ENCODE data around the gene RAPGEF1.

RAPGEF1 gene

DNA sequence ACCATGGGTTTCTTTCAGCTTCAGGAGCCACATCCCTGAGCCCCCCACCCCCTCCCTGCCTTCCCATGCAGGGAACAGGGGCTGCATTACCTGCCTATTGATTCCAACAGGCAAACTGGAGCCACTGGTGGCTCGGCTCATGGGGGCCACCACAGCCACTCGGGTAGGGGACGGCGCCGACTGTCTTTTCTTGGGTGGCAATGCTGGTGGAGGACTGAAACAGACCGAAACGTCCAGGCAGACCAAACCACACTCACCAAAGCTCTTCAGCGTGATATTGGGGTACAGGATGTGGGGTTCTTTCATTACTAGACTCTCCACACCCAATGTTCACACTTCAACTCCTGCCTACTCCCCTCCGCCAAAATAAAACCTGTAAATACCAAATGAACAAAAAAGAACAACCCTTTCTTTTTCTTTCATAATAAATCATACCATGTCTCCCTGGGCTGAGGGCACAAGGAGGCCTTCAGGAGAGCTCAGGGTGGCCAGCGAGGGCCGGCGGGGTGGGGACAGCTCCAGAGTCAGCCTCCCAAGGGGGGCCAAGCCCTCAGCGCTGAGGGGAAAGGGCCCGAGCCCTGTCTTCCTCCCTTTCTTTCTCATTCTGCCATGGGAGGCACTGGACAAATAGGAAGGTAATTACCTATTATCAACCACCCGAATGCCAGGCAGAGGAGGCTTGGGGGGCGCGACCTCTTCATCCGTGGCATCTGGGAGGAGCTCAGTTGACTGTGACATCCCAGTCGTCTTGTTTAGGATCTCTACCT is 111.2 kb downstream of the RAPGEF1 start:
- no peak for TF ChIP-seq POLR2A (IDR thresholded peaks at IDR 0.05; ENCODE audit: low read depth, low read length)
- DNase-seq (ENCODE audit: insufficient read length, low spot score) (no peak), FAIRE-seq (no peak)

DNA sequence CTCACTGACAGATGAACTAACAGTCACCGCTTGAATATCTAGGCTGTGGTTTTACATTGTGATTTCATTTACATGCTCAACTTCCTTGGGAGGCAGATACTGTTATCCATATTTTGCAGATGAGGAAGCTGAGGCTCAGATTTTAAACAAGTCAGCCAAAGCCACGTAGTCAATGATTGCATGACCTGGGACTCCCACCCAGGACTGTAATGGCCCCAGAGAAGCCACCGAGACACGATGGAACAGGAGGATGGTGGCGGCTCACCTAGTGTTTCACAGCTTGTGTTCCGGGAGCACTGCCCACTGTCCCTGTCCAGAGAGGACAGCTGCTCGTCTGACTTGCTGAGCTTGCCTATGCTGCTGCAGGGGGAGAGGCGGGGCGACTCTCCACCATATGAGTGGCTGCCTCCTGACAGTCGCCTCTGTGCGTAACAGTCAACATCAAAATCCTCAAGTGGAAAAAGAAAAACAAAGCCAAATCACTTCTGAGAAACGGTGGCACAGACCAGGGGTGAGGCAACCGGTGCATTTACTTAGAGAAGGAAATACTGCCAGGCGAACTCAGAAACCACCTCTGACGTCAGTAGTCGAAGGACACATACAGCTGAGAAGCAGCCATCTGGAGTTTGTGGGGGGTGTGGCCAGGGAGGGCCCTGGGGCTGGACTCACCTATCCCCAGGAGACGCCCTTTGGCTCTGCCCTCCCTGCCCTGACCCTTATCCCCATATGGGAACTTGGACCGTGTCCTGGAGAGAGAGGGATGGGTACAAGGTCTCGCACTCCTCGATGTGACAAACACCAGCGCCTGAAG is 112.0 kb downstream of the RAPGEF1 start:
- FAIRE-seq (no peak), DNase-seq (ENCODE audit: insufficient read length, low spot score) (no peak)
- no peak for TF ChIP-seq POLR2A (IDR thresholded peaks at IDR 0.05; ENCODE audit: low read depth, low read length)

DNA sequence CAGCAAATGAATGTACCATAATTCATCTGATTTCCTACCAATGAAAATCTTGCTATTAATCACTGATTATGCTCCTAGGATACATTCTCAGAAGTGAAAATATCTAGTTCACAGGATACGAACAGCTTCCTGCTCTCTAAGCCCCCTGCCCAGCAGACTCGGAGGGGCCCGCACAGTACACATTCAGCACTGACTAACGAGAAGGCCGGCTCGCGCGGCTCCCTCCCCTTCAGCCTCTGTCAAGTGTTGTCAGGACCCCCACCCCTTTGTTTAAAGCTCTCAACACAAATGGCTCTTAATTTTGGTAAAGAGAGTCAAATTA is 112.6 kb downstream of the RAPGEF1 start:
- TF ChIP-seq POLR2A (IDR thresholded peaks at IDR 0.05; ENCODE audit: low read depth, low read length) = no peak
- FAIRE-seq = no peak
- no peak for DNase-seq (ENCODE audit: insufficient read length, low spot score)

DNA sequence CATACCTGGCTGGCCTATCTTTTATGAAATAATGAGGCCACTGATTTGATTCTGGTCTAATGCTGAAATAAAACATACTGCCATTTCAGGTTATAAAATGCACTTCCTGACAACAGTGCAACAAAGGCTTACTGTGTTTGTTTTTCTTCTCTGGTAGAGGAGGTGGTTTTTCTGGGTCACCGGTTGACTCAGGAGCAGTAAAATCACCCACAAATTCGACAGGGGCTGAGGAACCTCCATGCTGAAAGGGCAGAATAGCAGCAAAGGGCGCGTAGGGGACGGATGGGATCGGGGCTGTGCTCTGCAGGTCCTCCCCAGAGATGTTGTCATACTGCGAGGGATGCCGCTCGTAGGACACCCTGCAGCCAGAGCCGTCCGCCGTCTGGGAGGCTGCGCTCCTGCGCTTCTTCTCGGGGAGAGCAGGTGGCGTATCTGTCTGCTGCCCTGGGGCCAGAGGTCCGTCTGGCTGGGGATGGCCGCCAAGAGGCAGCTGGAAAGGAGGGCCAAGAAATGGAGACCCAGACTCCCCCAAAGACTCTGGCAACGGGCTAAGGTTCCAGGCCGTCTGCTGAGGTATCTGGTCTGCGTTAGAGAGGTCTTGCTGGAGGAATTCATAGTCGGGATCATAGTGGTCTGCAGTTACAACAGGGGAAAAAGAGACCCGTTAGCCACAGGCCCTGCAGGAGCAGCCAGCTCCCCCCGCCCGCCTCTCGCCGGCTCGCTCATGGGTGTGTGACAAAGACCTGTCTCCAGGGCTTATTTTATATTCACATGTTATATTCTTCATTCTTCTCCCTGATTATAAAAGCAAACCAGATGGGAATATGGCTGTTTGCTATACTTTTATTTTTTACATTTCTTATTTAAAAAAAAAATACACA is 113.8 kb downstream of the RAPGEF1 start:
- no peak for FAIRE-seq
- no peak for DNase-seq (ENCODE audit: insufficient read length, low spot score)
- TF ChIP-seq POLR2A (IDR thresholded peaks at IDR 0.05; ENCODE audit: low read depth, low read length) = no peak

DNA sequence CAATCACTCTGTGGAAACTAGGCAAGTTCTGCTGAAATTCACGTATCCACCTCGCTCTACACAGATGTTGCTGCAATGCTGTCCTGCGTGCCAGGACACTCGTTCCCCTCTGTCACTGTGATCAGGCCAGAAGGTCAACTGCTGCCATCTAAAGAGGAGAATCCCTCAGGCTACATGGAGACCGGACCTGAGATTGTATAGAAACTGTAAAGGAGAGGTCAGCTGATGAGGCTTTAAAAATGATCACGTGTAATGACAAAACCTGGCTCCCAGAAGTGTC is 114.4 kb downstream of the RAPGEF1 start:
- FAIRE-seq = no peak
- no peak for TF ChIP-seq POLR2A (IDR thresholded peaks at IDR 0.05; ENCODE audit: low read depth, low read length)
- no peak for DNase-seq (ENCODE audit: insufficient read length, low spot score)

DNA sequence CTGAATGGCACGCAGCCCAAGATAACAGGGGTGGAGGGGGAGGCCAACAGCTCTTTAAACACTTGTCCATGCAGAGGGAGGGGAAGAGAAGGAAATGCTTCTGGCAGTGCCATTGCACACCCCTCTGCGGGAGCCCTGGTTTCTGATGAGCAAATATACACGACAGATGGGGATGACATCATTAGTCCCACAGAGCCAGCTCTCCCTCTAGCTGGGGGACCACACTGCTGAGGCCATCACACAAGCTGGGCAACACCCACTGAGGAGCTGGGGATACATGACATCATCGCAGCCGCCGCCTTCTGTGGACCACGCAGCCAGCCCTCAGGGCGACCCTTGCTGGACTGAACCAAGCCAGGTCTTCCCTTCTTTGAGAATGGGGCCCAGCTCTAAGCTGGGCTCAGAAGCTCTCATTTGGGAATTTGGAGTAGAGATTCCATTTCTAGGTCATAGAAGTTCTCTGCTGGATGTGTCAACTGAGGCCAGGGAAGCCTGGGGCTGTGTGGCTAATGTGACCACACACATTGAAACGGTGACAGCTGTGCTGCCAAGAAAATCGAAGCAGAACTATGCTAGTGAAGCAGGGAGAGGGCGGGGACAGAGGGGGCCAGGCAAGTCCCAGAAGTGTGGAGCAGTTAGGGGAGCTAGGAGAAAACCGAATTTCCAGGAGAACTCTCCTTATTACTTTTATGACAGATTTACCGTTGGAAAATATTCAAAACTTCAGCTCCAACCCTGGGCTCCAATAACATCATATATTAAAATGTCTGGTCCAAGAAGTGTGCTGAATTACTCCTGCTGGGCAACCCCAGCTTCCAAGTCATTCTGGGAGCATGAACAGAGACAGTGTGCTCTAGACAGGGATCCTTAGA is 115.0 kb downstream of the RAPGEF1 start:
- FAIRE-seq (no peak), DNase-seq (ENCODE audit: insufficient read length, low spot score) (no peak)
- TF ChIP-seq POLR2A (IDR thresholded peaks at IDR 0.05; ENCODE audit: low read depth, low read length) = no peak

DNA sequence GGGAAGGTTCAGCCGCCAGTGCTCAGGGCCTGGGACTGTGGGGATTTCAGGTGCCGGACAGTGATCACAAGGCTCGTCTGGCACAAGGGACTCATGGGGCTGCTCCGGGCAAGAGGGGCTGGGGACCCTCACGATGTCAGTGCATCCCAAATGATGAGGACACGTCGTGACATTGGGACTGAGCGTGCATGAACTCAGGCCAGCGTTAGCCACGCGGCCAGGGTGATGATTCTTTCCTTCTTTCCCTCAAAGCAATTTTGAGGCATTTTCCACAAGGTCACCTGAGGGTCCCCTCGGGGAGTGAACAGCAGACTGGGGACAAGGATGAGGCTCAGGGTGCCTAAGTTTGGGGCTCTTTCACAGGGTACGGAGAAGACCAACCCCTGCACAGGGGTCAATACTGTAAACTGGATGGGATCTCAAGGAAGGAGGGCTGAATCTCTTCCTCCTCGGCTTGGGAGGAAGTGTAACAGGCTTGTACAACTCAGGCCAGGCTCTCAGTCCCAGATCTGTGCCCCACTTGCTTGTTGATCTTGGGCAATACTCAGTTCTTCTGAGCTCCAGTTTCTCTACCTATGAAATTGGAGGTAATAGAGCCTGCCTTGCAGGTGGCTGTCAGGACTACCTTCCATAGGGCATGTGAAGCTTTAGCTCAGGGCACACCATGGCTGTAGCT is 116.1 kb downstream of the RAPGEF1 start:
- TF ChIP-seq POLR2A (IDR thresholded peaks at IDR 0.05; ENCODE audit: low read depth, low read length) = no peak

DNA sequence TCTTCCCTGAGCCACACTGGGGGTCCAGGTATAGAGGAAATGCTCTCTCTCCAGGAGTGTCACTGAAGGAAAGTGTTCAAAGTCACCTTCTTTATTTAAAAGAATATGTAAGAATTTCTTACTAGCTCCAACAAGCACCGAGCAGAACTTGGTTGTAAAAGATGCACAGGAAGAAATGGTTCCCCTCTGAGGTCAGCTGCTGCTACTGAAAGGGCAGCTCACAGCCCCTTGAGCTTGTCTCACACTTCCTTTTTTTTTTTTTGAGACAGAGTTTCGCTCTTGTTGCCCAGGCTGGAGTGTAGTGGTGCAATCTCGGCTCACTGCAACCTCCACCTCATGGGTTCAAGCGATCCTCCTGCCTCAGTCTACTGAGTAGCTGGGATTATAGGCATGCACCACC is 117.4 kb downstream of the RAPGEF1 start:
- DNase-seq (ENCODE audit: insufficient read length, low spot score) = no peak
- FAIRE-seq = no peak
- no peak for TF ChIP-seq POLR2A (IDR thresholded peaks at IDR 0.05; ENCODE audit: low read depth, low read length)

More for the DNA sequence above, 116.1 kb downstream of the RAPGEF1 start:
- DNase-seq (ENCODE audit: insufficient read length, low spot score) = no peak
- no peak for FAIRE-seq

DNA sequence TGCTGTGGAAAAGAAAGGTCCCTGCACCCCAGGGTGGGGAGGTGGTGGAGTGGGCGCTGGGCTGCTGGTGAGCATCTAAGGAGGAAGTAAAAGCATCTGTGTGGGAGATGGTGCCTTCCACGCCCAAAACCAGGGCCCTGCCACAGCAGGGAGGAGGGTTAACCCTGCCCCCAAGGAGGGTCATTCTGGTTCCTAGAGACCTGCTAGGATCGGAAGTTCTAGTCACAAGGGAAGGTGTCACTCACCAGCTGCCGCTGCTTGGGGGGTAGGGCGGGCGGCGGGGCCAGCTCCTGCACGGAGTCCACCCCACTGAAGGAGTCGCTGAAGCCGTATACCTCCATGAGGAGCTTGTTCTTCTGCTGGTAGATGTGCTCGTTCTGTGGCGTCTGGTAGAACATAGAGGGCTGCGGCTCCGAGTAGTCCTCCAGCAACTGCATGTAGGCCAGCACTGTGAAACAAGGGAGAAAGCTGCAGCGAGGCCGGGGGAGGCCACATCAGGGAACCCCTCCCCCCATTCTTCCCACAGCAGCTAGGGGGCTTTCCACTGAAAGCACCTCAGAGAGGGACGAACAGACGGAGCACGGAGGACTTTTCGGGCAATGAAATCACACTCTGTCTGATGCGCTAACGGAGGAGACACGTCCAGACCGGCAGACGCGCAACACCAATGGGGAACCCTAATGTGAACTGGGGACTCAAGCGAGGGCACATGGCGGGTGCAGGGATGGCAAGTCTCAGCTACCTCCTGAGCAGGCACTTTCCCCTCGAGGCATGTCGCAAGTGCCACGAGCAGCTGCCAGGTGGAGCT is 118.1 kb downstream of the RAPGEF1 start:
- FAIRE-seq (no peak), DNase-seq (ENCODE audit: insufficient read length, low spot score) (no peak)
- TF ChIP-seq POLR2A (IDR thresholded peaks at IDR 0.05; ENCODE audit: low read depth, low read length) = no peak

DNA sequence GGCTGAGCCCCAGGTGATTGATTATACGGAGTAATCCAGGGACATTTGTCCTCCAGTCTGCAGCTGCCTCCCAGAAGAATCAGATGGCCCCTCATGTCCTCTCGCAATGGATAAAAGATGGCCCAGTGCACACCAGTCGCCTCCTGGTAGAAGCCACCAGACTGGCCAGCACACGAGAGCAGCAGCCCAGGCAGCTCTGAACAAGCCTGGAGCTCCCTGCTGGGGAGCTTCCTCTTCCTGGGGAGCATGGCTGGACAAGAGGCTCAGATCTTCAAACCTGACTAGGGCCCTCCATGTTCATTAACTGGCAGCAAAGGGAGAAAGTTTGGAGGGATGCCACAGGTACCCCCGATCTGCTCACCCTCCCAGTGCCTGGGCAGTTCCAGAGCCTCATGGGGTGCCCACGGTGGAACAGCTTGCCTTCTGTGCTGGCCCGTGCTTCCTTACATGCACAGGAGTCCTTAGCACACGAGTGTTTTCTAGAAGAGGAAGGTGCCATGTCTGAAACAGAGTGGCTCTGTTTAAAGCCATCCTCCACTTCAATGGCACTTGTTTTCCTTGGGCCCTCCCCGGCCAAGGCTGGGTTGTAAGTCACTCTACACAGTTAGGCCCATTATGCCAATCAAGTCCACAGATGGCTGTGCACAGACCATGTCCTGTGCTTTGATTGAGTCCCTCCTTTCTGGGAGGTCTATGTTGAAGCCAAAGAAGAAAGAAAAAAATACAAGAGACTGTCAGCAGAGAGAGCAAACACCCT is 118.9 kb downstream of the RAPGEF1 start:
- DNase-seq (ENCODE audit: insufficient read length, low spot score) (no peak), FAIRE-seq (no peak)
- TF ChIP-seq POLR2A (IDR thresholded peaks at IDR 0.05; ENCODE audit: low read depth, low read length) = no peak

DNA sequence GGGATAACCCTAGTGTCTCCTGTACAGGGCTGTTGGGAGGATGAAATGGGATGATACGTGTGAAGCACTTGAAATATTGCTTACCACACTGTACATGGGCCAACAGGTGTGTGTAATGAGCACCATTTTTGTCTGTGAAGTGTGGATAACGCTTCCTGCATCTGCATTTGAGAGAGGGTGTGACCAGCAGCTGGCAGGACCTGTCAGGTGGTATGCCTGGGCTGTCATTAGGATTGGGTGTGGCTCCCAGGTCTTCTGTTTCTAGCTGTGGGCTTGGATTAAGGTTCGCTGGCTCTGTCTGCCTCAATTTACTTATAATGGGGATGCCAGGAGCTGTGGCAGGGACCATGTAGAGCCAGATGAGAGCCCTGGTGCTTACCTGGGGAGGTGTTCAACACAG is 120.2 kb downstream of the RAPGEF1 start:
- FAIRE-seq (no peak), DNase-seq (ENCODE audit: insufficient read length, low spot score) (no peak)
- no peak for TF ChIP-seq POLR2A (IDR thresholded peaks at IDR 0.05; ENCODE audit: low read depth, low read length)

DNA sequence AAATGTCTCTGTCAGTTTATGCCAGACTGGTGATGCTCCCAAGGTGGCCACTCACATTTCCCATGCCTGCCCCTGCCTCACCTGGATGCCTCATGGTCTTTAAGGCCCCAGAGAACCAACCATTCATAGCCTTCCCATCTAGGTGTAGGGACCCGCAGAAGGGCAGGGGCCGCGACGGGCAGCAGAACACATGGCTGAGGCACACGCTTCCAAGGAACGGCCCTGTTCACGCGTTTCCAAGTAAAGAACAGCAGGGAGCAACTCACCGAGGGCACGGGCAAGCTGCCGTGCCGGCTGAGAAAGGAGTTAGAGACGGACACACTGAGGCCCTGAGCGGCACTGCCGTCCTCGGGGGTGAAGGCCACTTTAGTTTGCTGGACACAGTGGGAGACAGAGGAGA is 121.1 kb downstream of the RAPGEF1 start:
- FAIRE-seq = no peak
- DNase-seq (ENCODE audit: insufficient read length, low spot score) = no peak
- TF ChIP-seq POLR2A (IDR thresholded peaks at IDR 0.05; ENCODE audit: low read depth, low read length) = no peak
